RKO (cell line): ENCODE data around the gene METAP1.
"Not testable (repeated sequence)": the region's sequence is repeated elsewhere in the genome, so short reads cannot be mapped to it uniquely, and the experiment has no call there.

ENCODE experiments used
- DNase-seq: peaks from one replicate; pipeline ENCODE4 v3.0.0-alpha.2; 2016; ENCODE audit warnings: low spot score

Gene METAP1

DNA sequence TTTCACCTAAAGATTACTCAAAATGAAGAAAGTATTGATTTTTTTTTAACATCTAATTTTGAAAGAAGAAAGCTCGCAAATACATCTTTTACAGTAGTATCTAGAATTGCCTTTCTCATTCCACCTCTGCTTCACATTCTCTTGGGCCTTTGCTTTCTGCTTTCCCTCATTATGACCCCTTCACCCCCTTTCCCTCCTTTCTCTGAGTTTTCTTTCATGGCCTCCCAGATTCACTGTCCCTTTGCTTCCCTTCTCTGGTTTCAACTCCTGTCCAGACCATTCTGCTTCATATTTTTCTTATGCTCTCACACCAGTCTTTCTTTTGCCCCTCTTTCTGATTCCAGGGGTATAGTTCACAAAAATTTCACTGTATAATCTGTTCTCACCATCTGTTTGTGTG lies 64.0 kb downstream of the METAP1 start:
- no peak for DNase-seq

DNA sequence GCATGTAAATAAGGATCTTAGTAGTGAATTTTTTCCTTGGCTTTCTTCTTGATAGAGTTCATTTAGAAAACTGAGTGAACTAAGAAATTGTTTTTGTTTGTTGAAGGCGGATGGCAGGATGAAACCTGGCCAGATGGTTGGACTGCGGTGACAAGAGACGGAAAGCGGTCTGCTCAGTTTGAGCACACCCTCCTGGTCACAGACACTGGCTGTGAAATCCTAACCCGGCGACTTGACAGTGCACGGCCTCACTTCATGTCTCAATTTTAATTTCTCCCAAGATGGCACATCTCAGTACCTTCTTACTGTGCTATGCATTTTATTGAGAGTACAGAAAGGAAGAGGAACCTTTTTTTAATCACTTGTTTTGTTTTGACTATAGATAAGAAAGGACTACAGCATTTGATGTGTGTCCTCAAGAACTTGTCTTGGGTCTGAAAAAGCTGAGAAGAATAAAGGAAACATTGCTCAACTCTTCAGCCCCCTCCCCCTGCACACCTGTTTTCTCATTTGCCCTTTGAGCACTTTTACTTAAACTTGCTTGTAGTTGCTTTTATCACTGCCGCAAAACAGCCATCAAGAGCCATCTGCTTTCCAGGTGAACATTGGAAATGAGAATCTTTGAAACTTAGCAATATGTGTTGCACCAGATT lies 65.7 kb downstream of the METAP1 start:
- DNase-seq = no peak

DNA sequence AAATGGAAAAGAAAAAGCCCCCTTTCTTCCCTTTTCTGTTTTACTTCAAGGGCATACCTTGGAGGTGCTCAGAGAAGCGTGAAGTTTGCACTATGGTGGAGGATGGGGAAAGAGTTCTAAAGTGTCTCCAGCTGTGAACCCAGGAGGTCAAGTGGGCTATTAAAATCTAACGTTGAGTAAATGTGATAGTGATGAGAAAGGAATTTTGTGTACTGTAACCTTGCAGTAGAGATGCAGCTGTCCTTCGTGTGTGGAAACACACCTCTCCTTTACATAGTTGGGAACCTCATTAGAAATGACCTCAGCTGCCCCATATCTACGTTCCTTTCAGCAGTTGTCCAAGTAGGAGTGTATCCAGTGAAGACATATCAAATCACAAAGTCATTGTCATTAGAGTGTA lies 66.6 kb downstream of the METAP1 start:
- DNase-seq = no peak

DNA sequence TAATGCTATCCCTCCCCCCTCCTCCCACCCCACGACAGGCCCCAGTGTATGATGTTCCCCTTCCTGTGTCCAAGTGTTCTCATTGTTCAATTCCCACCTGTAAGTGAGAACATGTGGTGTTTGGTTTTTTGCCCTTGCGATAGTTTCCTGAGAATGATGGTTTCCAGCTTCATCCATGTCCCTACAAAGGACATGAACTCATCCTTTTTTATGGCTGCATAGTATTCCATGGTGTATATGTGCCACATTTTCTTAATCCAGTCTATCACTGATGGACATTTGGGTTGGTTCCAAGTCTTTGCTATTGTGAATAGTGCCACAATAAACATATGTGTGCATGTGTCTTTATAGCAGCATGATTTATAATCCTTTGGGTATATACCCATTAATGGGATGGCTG lies 70.0 kb downstream of the METAP1 start:
- not testable (repeated sequence) for DNase-seq

DNA sequence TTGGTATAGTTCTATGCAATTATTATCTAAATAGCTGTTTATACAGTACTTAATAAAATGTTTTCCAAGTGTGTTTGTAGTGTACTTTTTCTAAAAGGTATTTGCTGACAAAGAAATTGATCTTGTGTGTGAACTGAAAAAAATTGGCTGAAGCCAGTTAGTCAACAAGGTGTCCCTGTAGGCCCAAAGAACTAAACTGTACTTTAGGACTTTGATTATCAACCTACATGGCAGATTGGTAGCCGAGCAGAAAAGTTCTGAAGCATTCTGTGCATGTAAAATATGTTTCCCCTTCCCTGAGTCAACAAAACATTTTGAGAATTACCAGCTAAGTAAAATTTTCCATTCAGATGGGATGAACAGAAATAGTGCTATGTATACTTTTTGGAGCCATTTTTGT lies 72.1 kb downstream of the METAP1 start:
- DNase-seq = no peak

DNA sequence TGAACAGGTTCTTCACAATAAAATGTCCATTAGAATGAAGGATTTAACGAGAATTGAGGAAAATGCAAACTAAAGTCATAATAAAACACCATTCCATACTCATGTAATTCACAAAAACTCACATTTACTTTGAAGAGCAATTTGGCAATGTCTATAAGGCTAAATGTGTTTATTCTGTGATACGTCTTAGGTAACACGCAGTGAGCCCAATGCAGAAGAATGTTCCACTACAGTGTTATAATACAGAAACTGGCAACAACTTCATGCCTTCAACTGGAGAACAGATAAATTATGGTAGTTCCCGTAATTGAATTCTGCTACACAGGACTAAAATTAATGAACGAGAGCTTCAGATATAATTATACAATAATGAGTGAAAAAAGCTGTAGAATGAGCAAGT lies 75.6 kb downstream of the METAP1 start:
- DNase-seq = no peak

DNA sequence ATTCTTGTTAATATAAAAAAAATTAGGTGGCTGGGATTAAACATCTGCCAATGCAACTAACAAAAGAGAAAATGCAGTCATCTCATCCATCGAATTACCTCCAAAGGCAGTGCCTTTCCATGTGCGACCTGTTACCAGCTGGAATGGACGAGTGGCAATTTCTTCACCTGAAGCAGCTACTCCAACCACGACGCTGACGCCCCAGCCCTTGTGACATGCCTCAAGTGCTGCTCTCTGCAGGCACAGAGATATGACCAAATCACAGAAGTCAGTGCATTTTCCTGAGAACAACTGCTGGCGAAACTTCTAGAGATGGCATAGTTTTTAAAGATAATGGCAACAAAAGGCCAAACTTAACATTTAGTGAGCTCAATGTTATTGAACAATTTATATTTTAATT lies 79.3 kb downstream of the METAP1 start:
- no peak for DNase-seq

DNA sequence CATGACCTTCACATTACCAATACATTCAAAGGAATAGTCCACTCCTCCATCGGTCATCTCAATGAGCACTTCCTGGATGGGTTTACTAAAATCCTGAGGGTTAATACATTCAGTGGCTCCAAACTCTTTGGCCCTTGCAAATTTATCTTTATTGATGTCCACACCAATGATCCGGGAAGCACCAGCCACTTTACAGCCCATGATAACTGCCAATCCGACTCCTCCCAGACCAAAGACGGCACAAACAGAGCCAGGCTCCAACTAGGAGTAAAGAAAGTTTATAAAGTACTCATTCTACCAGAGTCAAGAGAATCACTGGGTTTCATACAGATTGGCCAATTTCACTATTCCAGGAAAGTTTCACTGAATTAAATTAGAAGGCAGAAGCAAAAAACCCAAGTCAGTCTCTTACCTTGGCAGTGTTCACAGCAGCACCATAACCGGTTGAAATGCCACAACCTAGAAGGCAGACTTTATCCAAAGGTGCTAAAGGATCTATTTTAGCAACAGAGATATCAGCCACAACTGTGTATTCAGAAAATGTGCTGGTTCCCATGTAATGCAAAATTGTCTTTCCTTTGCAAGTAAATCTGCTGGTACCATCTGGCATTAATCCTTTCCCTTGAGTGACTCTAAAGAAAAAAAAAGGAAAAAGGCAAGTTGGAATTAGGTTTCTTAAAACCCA lies 80.9 kb downstream of the METAP1 start:
- no peak for DNase-seq

DNA sequence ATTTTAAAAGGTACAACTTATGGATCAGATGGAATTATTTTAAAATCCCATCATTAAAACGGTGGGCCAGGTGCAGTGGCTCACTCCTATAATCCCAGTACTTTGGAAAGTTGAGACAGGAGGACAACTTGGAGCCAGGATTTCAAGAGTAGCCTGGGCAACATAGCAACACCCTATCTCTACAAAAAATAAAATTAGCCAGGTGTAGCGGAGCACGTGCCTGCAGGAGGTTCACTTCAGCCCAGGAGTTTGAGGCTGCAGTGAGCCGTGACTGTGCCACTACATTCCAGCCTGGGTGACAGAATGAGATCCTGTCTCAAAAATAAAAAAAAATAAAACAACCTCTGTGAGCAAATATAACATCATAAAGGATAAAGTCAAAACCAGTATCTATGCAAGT lies 81.7 kb downstream of the METAP1 start:
- DNase-seq = no peak

DNA sequence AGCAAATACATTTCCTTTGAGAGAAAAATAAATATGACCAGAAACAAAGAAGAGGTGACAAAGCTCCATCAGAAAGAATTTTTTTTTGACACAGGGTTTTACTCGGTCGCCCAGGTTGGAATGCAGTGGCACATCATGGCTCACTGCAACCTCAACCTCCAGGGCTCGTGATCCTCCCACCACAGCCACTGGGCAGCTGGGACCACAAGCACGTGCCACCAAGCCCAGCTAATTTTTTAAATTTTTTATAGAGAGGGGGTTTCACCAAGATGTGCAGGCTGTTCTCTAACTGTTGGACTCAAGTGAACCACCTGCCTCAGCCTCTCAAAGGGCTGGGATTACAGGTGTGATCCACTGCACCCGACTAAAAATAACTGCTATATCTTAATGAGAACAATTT lies 82.8 kb downstream of the METAP1 start:
- DNase-seq = no peak

DNA sequence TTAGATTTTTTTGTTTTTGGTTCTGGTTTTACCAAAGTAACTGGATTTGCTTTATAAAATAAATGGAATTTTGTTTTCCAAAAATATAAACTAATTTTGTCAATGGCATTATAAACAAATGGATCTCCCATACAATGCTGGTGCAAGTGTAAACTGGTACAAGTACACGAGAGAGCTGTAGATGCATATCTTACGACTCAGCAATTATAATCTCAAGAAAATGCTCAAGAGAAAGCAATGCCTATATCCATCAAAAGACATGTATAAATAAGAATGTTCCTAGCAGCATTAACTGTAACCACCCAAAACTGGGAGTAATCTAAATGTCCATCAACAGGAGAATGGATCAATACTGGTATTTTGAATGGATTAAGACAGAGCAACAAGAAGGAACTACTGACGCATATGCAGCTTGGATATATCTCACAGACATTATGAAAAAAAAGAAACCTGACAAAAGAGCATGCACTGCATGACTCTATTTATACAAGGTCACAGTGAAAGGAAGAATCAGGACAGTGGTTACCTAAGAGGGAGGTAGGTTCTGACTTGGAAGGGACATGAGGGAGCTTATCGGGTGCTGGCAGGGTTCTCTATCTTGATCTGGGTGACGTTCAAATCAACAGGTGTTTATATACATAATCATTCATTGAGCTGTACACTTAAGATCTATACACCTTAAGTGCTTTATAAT lies 83.6 kb downstream of the METAP1 start:
- DNase-seq = no peak

DNA sequence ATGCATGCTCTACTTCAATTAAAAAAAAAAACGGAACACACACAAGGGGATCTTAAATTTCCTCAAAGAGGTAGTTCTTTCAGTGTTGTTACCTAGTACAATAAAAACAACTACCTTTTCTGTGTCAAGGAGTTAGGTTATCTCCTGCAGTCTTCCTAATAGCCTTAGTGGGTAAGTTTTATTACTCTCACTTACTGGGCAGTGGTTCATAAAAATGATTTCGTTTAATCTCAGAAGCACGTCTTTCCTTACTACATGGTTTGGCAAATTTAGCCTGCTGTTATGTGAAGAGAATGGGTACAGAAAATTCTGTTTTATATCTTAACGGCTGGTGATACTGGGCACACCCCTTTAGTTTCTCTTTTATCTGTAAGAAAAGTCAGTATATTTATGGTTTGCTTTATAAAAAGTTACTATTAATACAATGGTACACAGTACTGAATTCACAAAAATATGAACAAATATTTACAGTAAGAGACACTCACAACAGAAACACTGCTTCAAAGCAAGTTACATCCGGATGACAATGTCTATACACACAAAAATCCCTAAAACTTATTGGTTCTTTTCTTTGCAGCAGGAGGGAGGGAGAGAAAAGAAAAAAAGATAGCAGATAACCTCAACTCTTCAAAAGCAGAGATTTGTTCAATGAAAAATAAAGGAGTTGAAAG lies 84.2 kb downstream of the METAP1 start:
- DNase-seq = no peak

DNA sequence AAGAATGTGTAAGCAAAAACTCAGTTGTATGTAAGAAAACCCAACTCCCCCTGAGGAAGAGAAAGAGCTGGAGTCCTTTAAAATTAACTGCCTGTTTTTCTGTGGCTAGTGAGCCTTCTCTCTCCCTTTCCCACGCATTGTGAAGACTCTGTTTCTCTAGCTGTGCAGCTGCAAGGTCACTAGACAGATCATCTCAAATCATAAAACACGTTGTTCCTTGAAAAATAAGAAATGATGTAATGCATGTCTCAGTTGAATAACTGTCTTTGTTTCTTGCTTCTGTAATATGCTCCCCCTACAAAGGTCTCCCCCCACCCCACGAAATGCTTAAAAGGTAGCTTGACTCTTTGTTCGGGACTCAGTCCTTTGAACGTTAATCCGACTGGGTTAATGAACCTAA lies 85.3 kb downstream of the METAP1 start:
- DNase-seq = not testable (repeated sequence)

DNA sequence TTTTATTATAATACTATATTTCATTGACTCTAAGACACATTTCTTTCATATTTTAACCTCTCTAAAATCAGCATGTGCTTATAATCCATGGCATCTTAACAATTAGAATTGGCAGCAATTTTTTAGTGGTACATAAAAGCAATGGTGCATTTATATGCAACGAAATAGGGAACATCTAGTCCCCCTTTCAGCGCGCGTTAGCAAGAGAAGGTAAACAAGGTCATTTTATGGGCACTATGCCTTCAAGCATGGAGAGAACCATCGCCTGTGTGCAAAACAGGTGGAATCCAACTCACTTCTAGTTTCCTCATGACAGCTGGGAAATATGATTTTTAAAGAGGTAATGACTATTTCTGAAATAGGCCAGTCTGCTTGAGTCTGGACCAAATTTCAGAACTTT lies 86.7 kb downstream of the METAP1 start:
- no peak for DNase-seq

DNA sequence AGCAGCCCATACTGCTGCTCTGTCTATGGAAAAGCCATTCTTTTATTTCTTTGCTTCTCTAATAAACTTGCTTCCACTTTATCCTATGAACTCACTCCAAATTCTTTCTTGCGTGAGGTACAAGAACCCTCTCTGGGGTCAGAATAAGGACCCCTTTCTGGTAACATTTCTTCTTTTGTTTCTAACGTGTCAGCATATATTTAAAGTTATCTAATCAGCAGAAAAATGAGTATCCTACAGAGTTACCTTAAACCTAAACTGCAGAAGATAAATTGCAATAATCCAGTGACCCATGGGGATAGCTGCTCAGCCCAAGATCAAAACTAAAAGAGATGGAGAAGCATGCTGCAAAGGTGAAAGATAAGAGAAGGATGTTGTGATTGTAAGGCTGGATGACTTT lies 89.1 kb downstream of the METAP1 start:
- DNase-seq = no peak

DNA sequence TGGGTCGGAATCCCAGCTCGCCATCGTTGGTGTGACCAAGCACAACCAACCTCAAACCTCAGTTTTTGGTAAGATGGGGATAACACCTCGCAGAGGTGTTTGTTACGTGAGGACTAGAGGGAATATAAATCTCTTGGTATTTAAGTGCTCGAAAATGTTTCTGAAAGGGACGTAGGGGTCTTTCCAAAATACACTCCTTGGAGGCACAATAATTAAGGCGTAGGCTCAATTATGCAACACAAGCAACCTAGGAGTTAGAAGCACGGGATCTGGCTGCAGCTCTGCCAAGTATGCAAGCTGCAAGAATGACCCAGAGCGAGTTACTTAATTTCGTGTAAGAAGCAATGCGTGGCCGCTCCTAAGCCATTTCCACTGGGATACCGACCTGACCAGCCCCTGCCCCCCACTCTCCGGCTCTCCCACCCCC lies 92.5 kb downstream of the METAP1 start:
- peak; percentile 78 for DNase-seq

DNA sequence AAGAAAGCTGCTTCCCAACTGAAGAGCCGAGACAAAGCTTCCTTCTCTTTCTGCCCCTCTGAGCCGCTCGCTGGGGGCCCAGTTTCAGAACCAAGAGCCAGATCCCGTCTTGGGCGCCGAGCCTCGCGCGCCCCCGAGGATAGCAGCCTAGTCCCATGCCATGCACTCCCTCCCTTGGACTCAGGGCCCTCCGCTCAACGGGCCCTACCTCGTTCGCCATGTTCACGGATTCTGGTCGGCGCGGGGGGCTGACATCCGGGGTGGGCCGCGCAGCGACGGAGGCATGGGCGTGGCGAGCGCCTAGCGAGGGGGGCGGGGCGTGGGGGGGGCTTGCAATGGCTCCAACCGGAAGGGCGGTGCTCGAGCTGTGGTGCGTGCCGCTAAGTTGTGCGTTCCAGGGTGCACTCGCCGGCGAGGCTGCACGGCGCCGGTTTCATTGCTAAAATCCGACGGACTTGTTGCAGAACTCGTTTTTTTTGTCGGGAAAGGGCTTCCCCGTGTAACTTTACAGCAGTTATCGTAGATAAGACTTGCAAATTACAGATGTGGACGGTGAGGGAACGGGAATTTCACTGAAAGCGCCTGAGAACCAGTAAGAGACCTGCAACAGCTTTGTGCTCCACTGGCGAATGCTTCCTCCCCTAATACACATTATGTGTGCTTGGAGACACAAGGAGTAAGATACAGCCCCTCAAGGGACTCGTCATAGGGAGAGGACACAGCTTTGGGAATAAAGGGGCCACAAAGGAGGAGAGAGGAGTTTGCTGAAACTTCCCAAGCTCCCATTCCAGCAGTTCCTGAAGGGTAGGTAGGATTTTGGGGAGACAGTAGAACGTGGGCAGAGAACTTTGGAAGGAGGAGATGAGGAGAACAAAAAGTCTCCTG lies 93.2 kb downstream of the METAP1 start, which contains the start of gene ADH5:
Gene ADH5, minus strand, starts transcription at position 308 of the 885 bp plus-strand sequence. Its CDS starts 88 bp downstream, at position 220.
- peak; percentile 89 for DNase-seq

DNA sequence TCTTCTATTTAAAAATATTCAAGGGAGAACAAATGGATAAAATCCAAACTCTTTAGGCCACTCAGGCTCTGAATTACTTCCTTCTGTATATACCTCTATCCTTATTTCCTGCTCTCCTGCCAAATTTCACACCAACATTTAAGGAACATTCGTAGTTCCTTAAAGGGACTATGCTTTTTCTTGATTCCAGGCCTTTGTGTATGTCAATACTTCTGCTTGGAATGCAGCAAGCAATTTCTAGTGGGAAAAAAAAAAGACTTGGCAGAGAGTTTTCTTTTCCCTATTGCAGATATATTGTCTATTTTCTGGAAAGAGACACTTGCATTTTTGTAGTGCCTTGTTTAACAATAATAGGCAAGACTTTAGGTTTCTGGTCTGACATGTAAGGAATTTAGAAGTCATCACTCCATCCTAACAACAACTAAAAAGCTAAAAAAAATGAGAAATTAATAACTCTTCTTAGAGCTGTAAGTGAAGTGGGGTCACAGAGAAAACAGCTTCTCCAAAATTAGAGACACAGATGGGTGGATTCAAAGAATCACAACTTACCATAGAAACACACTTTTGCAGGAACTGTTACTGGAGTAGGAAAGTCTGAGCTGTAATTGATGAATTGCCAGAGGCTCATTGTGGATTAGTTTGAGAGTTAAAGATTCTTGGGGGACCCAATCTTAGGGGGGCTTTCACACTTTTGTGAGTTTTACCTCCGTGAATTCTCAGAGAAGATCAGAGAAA lies 95.1 kb downstream of the METAP1 start:
- no peak for DNase-seq

DNA sequence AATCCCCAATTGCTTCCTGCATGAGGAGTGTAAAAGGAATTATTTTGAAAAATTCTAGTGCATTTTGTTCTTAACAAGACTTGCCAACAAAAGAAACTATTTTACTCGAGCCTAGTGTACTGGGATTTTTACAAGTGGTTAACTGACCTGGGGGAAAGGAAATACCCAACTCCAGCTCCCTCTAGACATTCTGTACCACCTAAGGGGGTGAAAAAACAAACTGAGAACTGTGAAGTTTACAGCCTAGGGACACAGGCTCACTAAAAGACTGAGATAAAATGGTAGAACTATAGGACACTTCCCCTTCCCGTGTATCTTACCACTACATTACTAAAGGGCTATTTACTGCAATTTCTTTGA lies 95.7 kb downstream of the METAP1 start:
- DNase-seq = no peak

DNA sequence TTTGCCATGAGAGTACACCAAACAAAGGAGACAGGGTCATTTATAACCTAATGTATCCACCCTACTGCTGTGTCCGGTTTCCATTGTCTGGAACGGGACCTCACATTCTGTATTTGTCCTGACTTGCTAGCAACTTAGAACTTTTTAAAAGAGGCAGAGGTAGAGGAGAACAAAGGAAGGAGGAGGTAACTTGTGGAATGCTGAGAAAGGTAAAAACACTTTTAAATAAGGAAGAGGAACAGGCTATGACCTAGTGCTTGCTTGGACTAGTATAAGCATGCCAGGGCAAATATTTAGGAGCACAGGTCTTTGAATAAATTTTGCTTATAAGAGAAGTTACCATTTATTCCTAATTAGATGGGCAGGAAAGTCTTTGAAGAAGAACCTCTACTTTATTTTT lies 96.3 kb downstream of the METAP1 start:
- DNase-seq = not testable (repeated sequence)

DNA sequence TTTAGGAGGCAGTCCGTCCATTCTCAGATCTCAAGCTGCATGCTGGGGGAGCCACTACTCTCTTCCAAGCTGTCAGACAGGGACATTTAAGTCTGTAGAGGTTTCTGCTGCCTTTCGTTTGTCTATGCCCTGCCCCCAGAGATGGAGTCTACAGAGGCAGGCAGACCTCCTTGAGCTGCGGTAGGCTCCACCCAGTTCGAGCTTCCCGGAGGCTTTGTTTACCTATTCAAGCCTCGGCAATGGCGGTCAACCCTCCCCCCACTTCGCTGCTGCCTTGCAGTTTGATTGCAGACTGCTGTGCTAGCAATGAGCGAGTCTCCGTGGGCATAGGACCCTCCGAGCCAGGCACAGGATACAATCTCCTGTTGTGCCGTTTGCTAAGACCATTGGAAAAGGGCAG lies 103.8 kb downstream of the METAP1 start:
- no peak for DNase-seq
